ENCODE results near the gene PHC2.

Gene PHC2

GRCh38 chr1:33286451-33287185 is 144.3 kb downstream of the PHC2 start:
- DNase-seq, result no peak

GRCh38 chr1:33284049-33284448 is 146.8 kb downstream of the PHC2 start:
- no peak for DNase-seq

- no peak for DNase-seq
Measured at GRCh38 chr1:33282791-33283190, 148.1 kb downstream of the PHC2 start.

GRCh38 chr1:33281554-33282303 is 149.2 kb downstream of the PHC2 start:
- no peak for DNase-seq

- DNase-seq, result no peak
Measured at GRCh38 chr1:33280091-33280661, 150.7 kb downstream of the PHC2 start.

- DNase-seq, result no peak
Measured at GRCh38 chr1:33277488-33278084, 153.3 kb downstream of the PHC2 start.

- DNase-seq, result no peak
Measured at GRCh38 chr1:33276573-33277298, 154.2 kb downstream of the PHC2 start.

GRCh38 chr1:33275706-33276572 is 155.0 kb downstream of the PHC2 start:
- no peak for DNase-seq

GRCh38 chr1:33275195-33275594 is 155.7 kb downstream of the PHC2 start:
- no peak for DNase-seq

GRCh38 chr1:33274446-33274845 is 156.4 kb downstream of the PHC2 start:
- DNase-seq, result no peak

GRCh38 chr1:33273961-33274371 is 156.9 kb downstream of the PHC2 start:
- no peak for DNase-seq
